Subcutaneous adipose tissue (tissue), 4 donors: Measurements from ENCODE around the gene C1GALT1. TPM values are rescaled to one million over a fixed set of nuclear protein-coding genes. Genes with fewer than 3 reads are reported as not detected.

Experiments used
- CTCF ChIP-seq: fragments of 450-650 bp; IDR thresholded peaks from one replicate; pipeline ENCODE4 v1.5.1; 2016; ENCODE audit warnings: low read depth, mild to moderate bottlenecking, control low read depth, antibody characterized with exemption, moderate library complexity
- total RNA-seq, 4 donors: library from RNA; depleted of rRNA; stranded (reverse); fragments of >200 nt; gene quantifications; one replicate each; pipeline ENCODE4 v1.1.0, GENCODE V29; 2016

Gene C1GALT1
- total RNA-seq, 4 donors from 2014 or later = 21.3 to 37.7 (median 33.4) TPM

GRCh38 chr7:7212612-7213011 lies 30.3 kb downstream of the C1GALT1 start:
- TF ChIP-seq CTCF = no peak

GRCh38 chr7:7214398-7215347 lies 32.3 kb downstream of the C1GALT1 start:
- no peak for TF ChIP-seq CTCF

GRCh38 chr7:7216279-7216678 lies 33.9 kb downstream of the C1GALT1 start:
- TF ChIP-seq CTCF = no peak

- TF ChIP-seq CTCF = no peak
Observed at GRCh38 chr7:7219216-7219615, 36.9 kb downstream of the C1GALT1 start.

- TF ChIP-seq CTCF = no peak
Observed at GRCh38 chr7:7220821-7221220, 38.5 kb downstream of the C1GALT1 start.

GRCh38 chr7:7221599-7222038 lies 39.3 kb downstream of the C1GALT1 start:
- no peak for TF ChIP-seq CTCF

- TF ChIP-seq CTCF = no peak
Observed at GRCh38 chr7:7223250-7223649, 40.9 kb downstream of the C1GALT1 start.
